HG02642 (cell line): ENCODE data around the gene ARHGAP26.
A peak's percentile ranks its signal among the peaks of the same experiment; 100 is the strongest.

Experiments
- ATAC-seq: cut with Tn5 transposase; IDR thresholded peaks from one replicate; pipeline ENCODE4 v1.9.1; 2021; ENCODE audit warnings: mild to moderate bottlenecking; ENCODE audit not compliant: unreplicated experiment, poor library complexity

The ARHGAP26 gene

GRCh38 chr5:143259254-143259605, 489.1 kb downstream of the ARHGAP26 start:
- no peak for ATAC-seq

GRCh38 chr5:143261748-143262392, 491.7 kb downstream of the ARHGAP26 start:
- no peak for ATAC-seq

- peak; percentile 67 for ATAC-seq
Measured at GRCh38 chr5:143262393-143263174, 492.4 kb downstream of the ARHGAP26 start.

- ATAC-seq: no peak
Measured at GRCh38 chr5:143263272-143263810, 493.2 kb downstream of the ARHGAP26 start.

GRCh38 chr5:143265995-143266394, 495.8 kb downstream of the ARHGAP26 start:
- no peak for ATAC-seq

GRCh38 chr5:143267186-143267585, 497.0 kb downstream of the ARHGAP26 start:
- no peak for ATAC-seq

GRCh38 chr5:143268388-143268787, 498.2 kb downstream of the ARHGAP26 start:
- no peak for ATAC-seq

GRCh38 chr5:143271431-143271830, 501.3 kb downstream of the ARHGAP26 start:
- ATAC-seq: peak; percentile 52

GRCh38 chr5:143274952-143275351, 504.8 kb downstream of the ARHGAP26 start:
- no peak for ATAC-seq

GRCh38 chr5:143275512-143276363, 505.6 kb downstream of the ARHGAP26 start:
- no peak for ATAC-seq

GRCh38 chr5:143277536-143277935, 507.4 kb downstream of the ARHGAP26 start:
- no peak for ATAC-seq
